Testis (tissue), 3 donors: ENCODE measurements around the gene BPIFB2. TPM values are rescaled to one million over a fixed set of nuclear protein-coding genes. Genes with fewer than 3 reads are reported as not detected.

Experiments used
- DNase-seq: peaks from one replicate; pipeline ENCODE4 v3.0.0-alpha.2; 2019
- H3K27ac ChIP-seq, 2 donors: fragments of 200-600 bp; sonication (generic); one replicate each; pipeline ENCODE4 v1.5.1; 2019
- H3K27me3 ChIP-seq: fragments of 200-600 bp; sonication (generic); one replicate; pipeline ENCODE4 v1.5.1; 2019
- H3K36me3 ChIP-seq: fragments of 200-600 bp; sonication (generic); one replicate; pipeline ENCODE4 v1.5.1; 2017; ENCODE audit warnings: low read depth; ENCODE audit errors: missing control alignments
- H3K4me1 ChIP-seq: fragments of 200-600 bp; sonication (generic); one replicate; pipeline ENCODE4 v1.5.1; 2019
- H3K4me3 ChIP-seq, 2 donors: fragments of 200-600 bp; sonication (generic); one replicate each; pipeline ENCODE4 v1.5.1; 2017 to 2019
- H3K9me3 ChIP-seq: fragments of 200-600 bp; sonication (generic); one replicate; pipeline ENCODE4 v1.5.1; 2017
- POLR2A ChIP-seq: fragments of 450-650 bp; IDR thresholded peaks from one replicate; pipeline ENCODE4 v1.6.1; 2017; ENCODE audit warnings: antibody characterized with exemption, mild to moderate bottlenecking, moderate library complexity
- WGBS, 2 donors: methylation state at CpG; one replicate each; pipeline ENCODE4 v1.1.5; 2018; 5-methylcytosine and 5-hydroxymethylcytosine counted together
- intact Hi-C: fragments of 100-400 bp; cut with DNase I; formaldehyde crosslinking; loops from one replicate; pipeline ENCODE4 v1.15.1; 2023; ENCODE audit warnings: low total_unique reads
- polyA plus RNA-seq: library from polyadenylated mRNA; stranded (reverse); fragments of 350-450 nt; fragmentation: Illumina TruSeq; extraction: RNeasy Lipid Tissue Mini Kit (QIAGEN cat#74804); gene quantifications from one replicate; pipeline ENCODE4 v1.2.3, GENCODE V29; 2014; ENCODE audit warnings: low read depth, low replicate concordance; ENCODE audit not compliant: insufficient read depth
- total RNA-seq, 2 donors: library from RNA; depleted of rRNA; stranded (reverse); fragments of >200 nt; gene quantifications; one replicate each; pipeline ENCODE4 v1.2.3, GENCODE V29; 2016
- TF ChIP-seq, protein P1 (sequence below), 3 experiments: fragments of 450-650 bp in 2 of 3; fragments of 200-600 bp in 1 of 3; sonication (generic) in 1 of 3; IDR thresholded peaks; one replicate each; pipeline ENCODE4 v1.5.1; 2016 to 2019; ENCODE audit warnings: antibody characterized with exemption in 3 of 3, mild to moderate bottlenecking in 2 of 3, moderate library complexity in 1 of 3

The BPIFB2 gene
- total and polyA plus RNA-seq, 3 donors from 2014 or later, result 0.56 to 1.6 (median 1.4) TPM

- TF ChIP-seq POLR2A, result no peak
- TF ChIP-seq, protein P1, sequence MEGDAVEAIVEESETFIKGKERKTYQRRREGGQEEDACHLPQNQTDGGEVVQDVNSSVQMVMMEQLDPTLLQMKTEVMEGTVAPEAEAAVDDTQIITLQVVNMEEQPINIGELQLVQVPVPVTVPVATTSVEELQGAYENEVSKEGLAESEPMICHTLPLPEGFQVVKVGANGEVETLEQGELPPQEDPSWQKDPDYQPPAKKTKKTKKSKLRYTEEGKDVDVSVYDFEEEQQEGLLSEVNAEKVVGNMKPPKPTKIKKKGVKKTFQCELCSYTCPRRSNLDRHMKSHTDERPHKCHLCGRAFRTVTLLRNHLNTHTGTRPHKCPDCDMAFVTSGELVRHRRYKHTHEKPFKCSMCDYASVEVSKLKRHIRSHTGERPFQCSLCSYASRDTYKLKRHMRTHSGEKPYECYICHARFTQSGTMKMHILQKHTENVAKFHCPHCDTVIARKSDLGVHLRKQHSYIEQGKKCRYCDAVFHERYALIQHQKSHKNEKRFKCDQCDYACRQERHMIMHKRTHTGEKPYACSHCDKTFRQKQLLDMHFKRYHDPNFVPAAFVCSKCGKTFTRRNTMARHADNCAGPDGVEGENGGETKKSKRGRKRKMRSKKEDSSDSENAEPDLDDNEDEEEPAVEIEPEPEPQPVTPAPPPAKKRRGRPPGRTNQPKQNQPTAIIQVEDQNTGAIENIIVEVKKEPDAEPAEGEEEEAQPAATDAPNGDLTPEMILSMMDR (IDR thresholded peaks at IDR 0.05), result no peak
- Histone ChIP-seq H3K9me3 (no peaks in the 10 kb centered on the region), H3K27me3 (no peaks in the 10 kb centered on the region), H3K36me3 (no peaks in the 10 kb centered on the region), H3K4me1 (no peaks in the 10 kb centered on the region), H3K27ac (no peak overlapping the region), H3K4me3 (no peak overlapping the region)
- intact Hi-C loops, result no loop called here
- 76 to 80% methylated on average over 14 to 15 of the region's 15 CpGs for WGBS, 2 donors
- DNase-seq, result no peak
These were observed 8.4 kb downstream of the BPIFB2 start for GRCh38 chr20:33015700-33016580.

DNA sequence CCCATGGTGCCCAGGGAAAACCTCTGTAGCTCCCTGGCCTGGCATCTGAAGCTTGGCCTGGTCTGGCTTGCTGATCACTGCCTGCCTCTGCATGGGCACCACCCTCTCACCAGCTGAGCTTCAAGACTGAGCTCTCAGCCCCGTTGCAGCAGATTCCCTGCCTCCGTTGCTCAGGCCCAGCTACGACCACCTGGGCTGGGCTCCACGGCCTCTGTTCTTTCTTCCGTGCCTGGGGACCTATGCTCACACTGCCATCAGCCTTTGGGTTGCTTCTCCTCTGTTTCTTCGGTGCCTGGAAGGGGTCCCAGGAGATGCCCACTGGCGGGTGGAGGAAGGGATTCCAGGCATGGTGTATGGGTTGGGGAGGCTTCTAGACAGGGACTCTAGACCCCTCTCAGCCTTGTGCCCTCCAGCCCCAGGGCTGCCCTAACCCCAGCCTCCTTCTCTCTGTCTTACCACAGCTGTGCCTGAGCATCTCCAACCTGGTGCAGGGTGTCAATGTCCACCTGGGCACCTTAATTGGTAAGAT, 9.1 kb downstream of the BPIFB2 start:
- H3K27ac ChIP-seq, result no peak overlapping the region
- H3K36me3 ChIP-seq, result no peaks in the 10 kb centered on the region
- no peaks in the 10 kb centered on the region for H3K9me3 ChIP-seq
- H3K4me1 ChIP-seq, result no peaks in the 10 kb centered on the region
- intact Hi-C loops, result no loop called here
- H3K4me3 ChIP-seq, result no peak overlapping the region
- no peak for DNase-seq
- no peak for TF ChIP-seq POLR2A
- TF ChIP-seq, protein P1 (IDR thresholded peaks at IDR 0.05), result no peak
- WGBS, 2 donors, result 86 to 100% methylated on average over 2 to 7 of the region's 7 CpGs
- no peaks in the 10 kb centered on the region for H3K27me3 ChIP-seq

DNA sequence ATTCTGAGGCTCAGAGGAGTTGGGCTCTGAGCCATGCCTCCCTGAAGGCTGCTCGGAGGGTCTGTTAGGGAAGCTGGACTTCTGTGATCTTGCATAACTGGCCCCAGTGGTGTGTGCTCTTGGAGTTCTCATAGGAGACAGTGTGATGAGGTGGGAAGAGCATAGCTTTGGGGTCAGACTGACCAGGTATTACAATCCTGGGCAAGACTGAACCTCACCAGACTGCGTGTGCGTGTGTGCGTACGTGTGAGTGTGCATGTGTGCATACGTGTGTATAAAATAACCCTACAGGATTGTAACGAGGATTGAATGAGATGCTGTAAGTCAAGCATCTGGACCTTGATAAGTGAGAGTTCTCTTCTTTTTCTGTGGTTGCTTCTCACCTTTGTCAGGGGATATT, 10.0 kb downstream of the BPIFB2 start:
- Histone ChIP-seq H3K27ac (no peak overlapping the region), H3K27me3 (no peaks in the 10 kb centered on the region), H3K36me3 (no peaks in the 10 kb centered on the region), H3K4me1 (no peaks in the 10 kb centered on the region), H3K4me3 (no peak overlapping the region), H3K9me3 (no peaks in the 10 kb centered on the region)
- intact Hi-C loops, result no loop called here
- 80 to 92% methylated on average over 7 of the region's 7 CpGs for WGBS, 2 donors
- TF ChIP-seq, protein P1 (IDR thresholded peaks at IDR 0.05), result no peak
- no peak for TF ChIP-seq POLR2A
- DNase-seq, result no peak

DNA sequence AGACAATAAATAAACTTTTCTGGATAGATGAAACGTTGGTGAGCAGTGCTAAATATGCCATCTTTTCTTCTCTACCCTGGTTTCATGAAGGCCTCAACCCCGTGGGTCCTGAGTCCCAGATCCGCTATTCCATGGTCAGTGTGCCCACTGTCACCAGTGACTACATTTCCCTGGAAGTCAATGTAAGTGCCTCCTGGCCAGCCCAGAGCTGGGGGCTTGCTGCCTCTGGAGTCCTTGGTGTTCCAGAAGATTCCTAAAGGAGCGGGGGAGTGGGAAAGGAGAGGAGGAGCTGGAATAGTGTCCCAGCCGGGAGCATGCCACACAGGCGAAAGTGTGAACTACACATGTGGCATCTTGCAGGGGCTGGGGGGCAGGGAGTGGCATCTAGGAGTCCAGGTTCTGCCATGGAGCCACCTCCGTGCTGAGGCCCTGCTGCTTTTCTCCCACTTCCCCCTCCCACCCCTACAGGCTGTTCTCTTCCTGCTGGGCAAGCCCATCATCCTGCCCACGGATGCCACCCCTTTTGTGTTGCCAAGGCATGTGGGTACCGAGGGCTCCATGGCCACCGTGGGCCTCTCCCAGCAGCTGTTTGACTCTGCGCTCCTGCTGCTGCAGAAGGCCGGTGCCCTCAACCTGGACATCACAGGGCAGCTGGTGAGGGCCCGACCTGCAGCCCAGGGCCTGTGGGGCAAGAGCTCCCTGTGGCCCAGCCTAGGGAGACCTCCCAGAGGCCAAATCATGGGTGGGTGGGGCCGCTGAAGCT, 10.8 kb downstream of the BPIFB2 start:
- H3K27ac ChIP-seq, result no peak overlapping the region
- WGBS, 2 donors, result 64 to 73% methylated on average over 7 to 14 of the region's 14 CpGs
- no peaks in the 10 kb centered on the region for H3K36me3 ChIP-seq
- no peaks in the 10 kb centered on the region for H3K4me1 ChIP-seq
- intact Hi-C loops, result no loop called here
- no peak for DNase-seq
- H3K27me3 ChIP-seq, result no peaks in the 10 kb centered on the region
- no peaks in the 10 kb centered on the region for H3K9me3 ChIP-seq
- H3K4me3 ChIP-seq, result no peak overlapping the region
- no peak for TF ChIP-seq POLR2A
- TF ChIP-seq, protein P1 (IDR thresholded peaks at IDR 0.05), result no peak
